ENCODE measurements around the gene GOSR2. TPM values are rescaled to one million over a fixed set of nuclear protein-coding genes. Genes with fewer than 3 reads are reported as not detected.

The GOSR2 gene
- total and polyA plus RNA-seq, 2 of the 13 experiments (the other 11 are each of a cell fraction or from before 2014, with no cell fraction given) = 61.5 to 63.9 TPM

- TF ChIP-seq SOX6 (IDR thresholded peaks at IDR 0.05) = no peak
- TF ChIP-seq SOX6 (CRISPR knock-in tag; IDR thresholded peaks at IDR 0.05) = 0 out of 2 replicates have a peak, but pooled peaks have one; percentile 12
- TF ChIP-seq SAP130 (CRISPR knock-in tag; IDR thresholded peaks at IDR 0.05; ENCODE audit: low read depth) = peak; percentile 71
- TF ChIP-seq MAX (IDR thresholded peaks at IDR 0.05) = peak; percentile 46; the same call in 1 of the 2 replicates
- no peak for TF ChIP-seq MBNL3 (CRISPR knock-in tag; conservative IDR thresholded peaks at IDR 0.05)
- TF ChIP-seq ATF3 (CRISPR knock-in tag; IDR thresholded peaks at IDR 0.05) = no peak
- TF ChIP-seq NFATC3 (CRISPR knock-in tag; IDR thresholded peaks at IDR 0.05) = no peak
- TF ChIP-seq MXD4 (CRISPR knock-in tag; IDR thresholded peaks at IDR 0.05) = peak; percentile 73; the same call in 1 of the 2 replicates
- TF ChIP-seq SOX13 (IDR thresholded peaks at IDR 0.05) = no peak
- 0 out of 4 replicates have a peak, but pooled peaks of 1 of the 2 experiments have one; percentile 8 for TF ChIP-seq SOX13 (CRISPR knock-in tag; conservative IDR thresholded peaks at IDR 0.05 in 1 of 2, IDR thresholded peaks at IDR 0.05 in 1 of 2)
- TF ChIP-seq HNF4A (CRISPR knock-in tag; IDR thresholded peaks at IDR 0.05) = peak; percentile 59
- no peak for TF ChIP-seq STAT6 (CRISPR knock-in tag; IDR thresholded peaks at IDR 0.05; ENCODE audit: borderline replicate concordance)
Measured at GRCh38 chr17:46925185-46925868, 2.4 kb downstream of the GOSR2 start (continued).

Measured in HepG2 (cell line).